K562 (cell line): Measurements from ENCODE around the gene DDX50. TPM values are rescaled to one million over a fixed set of nuclear protein-coding genes. Genes with fewer than 3 reads are reported as not detected.

Experiments
- BACH1 ChIP-seq: fragments of 200-800 bp; sonication (Bioruptor generic); IDR thresholded peaks from 2 replicates; pipeline ENCODE4 v1.6.1; 2016; ENCODE audit warnings: missing genetic modification characterization, missing compliant biosample characterization
- CREB1 ChIP-seq, 2 experiments: sonication (generic) in 1 of 2; formaldehyde crosslinking in 1 of 2; IDR thresholded peaks; 2 replicates each; pipeline versions ENCODE4 v1.6.1 to v1.8.0; 2012 to 2022; ENCODE audit warnings: inconsistent platforms in 1 of 2, mild to moderate bottlenecking in 1 of 2, missing genetic modification reagents in 1 of 2, moderate library complexity in 1 of 2
- EHMT2 ChIP-seq: fragments of 450-650 bp; IDR thresholded peaks from 2 replicates; pipeline ENCODE4 v1.6.1; 2018; ENCODE audit warnings: antibody characterized with exemption
- ELF2 ChIP-seq: fragments of 250-450 bp; sonication (Bioruptor Pico); IDR thresholded peaks from 2 replicates; pipeline ENCODE4 v1.5.0; 2021; ENCODE audit warnings: mild to moderate bottlenecking
- FOXA3 ChIP-seq, 2 experiments: fragments of 450-650 bp in 1 of 2; sonication (generic) in 1 of 2; formaldehyde crosslinking; IDR thresholded peaks in 1 of 2; conservative IDR thresholded peaks in 1 of 2; 2 replicates each; pipeline versions ENCODE4 v1.4.0 to v1.8.0; 2020 to 2022; ENCODE audit warnings: mild to moderate bottlenecking in 2 of 2, missing genetic modification reagents in 1 of 2
- HDGF ChIP-seq: fragments of 450-650 bp; IDR thresholded peaks from 2 replicates; pipeline ENCODE4 v1.6.1; 2016
- JUND ChIP-seq, 2 experiments: IDR thresholded peaks; 2 replicates in 1 of 2; 3 replicates in 1 of 2; pipeline ENCODE4 v1.6.1; 2011; ENCODE audit warnings: borderline replicate concordance in 2 of 2, low read depth in 2 of 2, low read length in 2 of 2, improper control_type of control experiment in 1 of 2, missing biosample characterization in 1 of 2, missing genetic modification characterization in 1 of 2, missing genetic modification reagents in 1 of 2
- KDM2B ChIP-seq: fragments of 250-450 bp; sonication (Bioruptor Pico); IDR thresholded peaks from 2 replicates; pipeline ENCODE4 v1.8.0; 2021; ENCODE audit warnings: mild to moderate bottlenecking, moderate library complexity
- KDM5B ChIP-seq: fragments of 200-600 bp; sonication (generic); IDR thresholded peaks from 2 replicates; pipeline ENCODE4 v1.6.1; 2012; ENCODE audit warnings: low read depth, mild to moderate bottlenecking, moderate library complexity, low read length, control low read depth, inconsistent platforms; ENCODE audit not compliant: insufficient replicate concordance
- KLF1 ChIP-seq: fragments of 450-650 bp; IDR thresholded peaks from 2 replicates; pipeline ENCODE4 v1.6.1; 2016; ENCODE audit warnings: missing genetic modification characterization, missing compliant biosample characterization
- KLF16 ChIP-seq: IDR thresholded peaks from 2 replicates; pipeline ENCODE4 v1.6.1; 2016; ENCODE audit warnings: antibody characterized with exemption
- MAFG ChIP-seq: fragments of 450-650 bp; conservative IDR thresholded peaks from 2 replicates; pipeline ENCODE4 v1.6.1; 2016; ENCODE audit warnings: missing genetic modification characterization, missing compliant biosample characterization
- MAFK ChIP-seq: IDR thresholded peaks from 2 replicates; pipeline ENCODE4 v1.6.1; 2011; ENCODE audit warnings: low read length, improper control_type of control experiment
- NFRKB ChIP-seq: fragments of 450-650 bp; IDR thresholded peaks from 2 replicates; pipeline ENCODE4 v1.6.1; 2016; ENCODE audit warnings: low read depth
- OTX1 ChIP-seq: fragments of 450-650 bp; formaldehyde crosslinking; IDR thresholded peaks from 2 replicates; pipeline ENCODE4 v1.4.0; 2022; ENCODE audit warnings: mild to moderate bottlenecking
- PHF20 ChIP-seq: fragments of 450-650 bp; IDR thresholded peaks from 2 replicates; pipeline ENCODE4 v1.6.1; 2018; ENCODE audit not compliant: partially characterized antibody
- PHTF2 ChIP-seq: fragments of 250-450 bp; sonication (Bioruptor Pico); IDR thresholded peaks from 2 replicates; pipeline ENCODE4 v1.5.0; 2021; ENCODE audit warnings: mild to moderate bottlenecking
- SRSF3 ChIP-seq: fragments of 200-400 bp; formaldehyde crosslinking; IDR thresholded peaks from 2 replicates; pipeline ENCODE4 v1.6.1; 2016; ENCODE audit warnings: mild to moderate bottlenecking, low read length, moderate library complexity; ENCODE audit not compliant: insufficient read depth
- ZNF263 ChIP-seq: sonication (generic); formaldehyde crosslinking; IDR thresholded peaks from 2 replicates; pipeline ENCODE4 v1.8.0; 2022; ENCODE audit warnings: mild to moderate bottlenecking, missing genetic modification reagents, borderline replicate concordance
- ZNF384 ChIP-seq: IDR thresholded peaks from 2 replicates; pipeline ENCODE4 v1.6.1; 2012; ENCODE audit warnings: low read depth, low read length, improper control_type of control experiment
- ZNF408 ChIP-seq: fragments of 250-450 bp; sonication (Bioruptor Pico); IDR thresholded peaks from 2 replicates; pipeline ENCODE4 v1.4.0; 2020; ENCODE audit warnings: low read depth, mild to moderate bottlenecking, moderate library complexity
- ZNF583 ChIP-seq: fragments of 250-450 bp; sonication (Bioruptor Pico); IDR thresholded peaks from 2 replicates; pipeline ENCODE4 v1.4.0; 2020
- ZNF740 ChIP-seq, 3 experiments: fragments of 200-800 bp in 1 of 3; sonication (Bioruptor generic) in 1 of 3; sonication (generic) in 1 of 3; formaldehyde crosslinking in 1 of 3; IDR thresholded peaks; 2 replicates each; pipeline versions ENCODE4 v1.6.1 to v1.8.0; 2016 to 2022; ENCODE audit warnings: mild to moderate bottlenecking in 2 of 3, missing compliant biosample characterization in 2 of 3, missing genetic modification characterization in 2 of 3, missing genetic modification reagents in 1 of 3
- ZNF766 ChIP-seq: fragments of 200-800 bp; sonication (Bioruptor generic); conservative IDR thresholded peaks from 2 replicates; pipeline ENCODE4 v1.6.1; 2016; ENCODE audit warnings: missing genetic modification characterization, missing compliant biosample characterization
- polyA plus RNA-seq, 8 experiments: library from polyadenylated mRNA; depleted of rRNA in 4 of 8; stranded (reverse) in 5 of 8; unstranded in 3 of 8; fragments of >200 nt; fragmentation: Nextera tagmentation in 2 of 8; fragmentation: Illumina TruSeq in 1 of 8; extraction: Ambion mirVana in 2 of 8; extraction: Trizol in 1 of 8; gene quantifications; 2 replicates each; pipeline versions ENCODE4 v1.2.1 to v1.2.3, GENCODE V29; 2011 to 2014; ENCODE audit warnings: inconsistent platforms in 1 of 8, missing spikeins in 1 of 8
- total RNA-seq, 7 experiments: library from RNA; depleted of rRNA in 6 of 7; stranded (reverse); fragments of >200 nt in 6 of 7; fragmentation: Illumina TruSeq in 2 of 7; extraction: Trizol in 2 of 7; gene quantifications; 2 replicates each; pipeline versions ENCODE4 v1.2.1 to v1.2.3, GENCODE V29; 2011 to 2021; ENCODE audit warnings: low replicate concordance in 1 of 7
- TF ChIP-seq, protein P1 (sequence below): fragments of 450-650 bp; IDR thresholded peaks from 2 replicates; pipeline ENCODE4 v1.6.1; 2016
- TF ChIP-seq, protein P2 (sequence below): fragments of 250-450 bp; sonication (Bioruptor Pico); IDR thresholded peaks from 2 replicates; pipeline ENCODE4 v1.5.0; 2020; ENCODE audit warnings: mild to moderate bottlenecking

DDX50 gene
- total and polyA plus RNA-seq, 9 of the 15 experiments (the other 6 are each of a cell fraction or from before 2014, with no cell fraction given): 36.7 to 86.8 (median 57.4) TPM

DNA sequence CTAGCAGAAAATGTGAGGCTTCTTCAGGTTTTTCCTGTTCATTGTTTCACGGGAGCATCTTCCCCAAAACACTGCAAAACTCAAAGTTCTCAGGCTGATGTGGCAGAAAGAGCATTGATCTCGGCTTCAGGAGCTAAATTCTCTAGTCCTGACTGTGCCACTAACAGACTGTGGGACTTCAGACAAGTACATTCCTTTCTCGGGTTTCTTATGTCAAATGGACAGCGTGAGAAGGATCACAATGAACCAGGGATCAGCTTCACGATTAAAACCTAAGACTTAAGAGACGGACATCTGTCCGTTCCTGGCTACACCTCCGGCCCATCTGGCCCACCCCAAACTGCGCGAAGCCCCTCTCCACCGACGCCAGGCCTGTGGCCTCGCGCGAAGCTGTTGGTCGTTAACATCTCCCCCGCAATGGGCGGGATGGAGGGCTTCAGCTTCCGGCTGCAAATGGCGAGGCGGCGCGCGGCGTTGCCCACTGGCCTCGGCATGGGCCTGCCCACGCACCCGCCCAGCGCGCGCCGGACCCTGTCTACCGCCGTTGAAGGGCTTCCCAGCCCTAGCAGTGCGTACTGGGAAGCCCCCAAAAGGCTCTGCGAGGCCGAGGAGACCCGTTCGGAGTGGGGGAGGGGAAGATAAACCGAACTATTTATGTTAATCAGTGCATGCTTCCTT lies 549 bp upstream of the DDX50 start (continued):
- TF ChIP-seq ZNF740 (CRISPR knock-in tag; IDR thresholded peaks at IDR 0.05) (0 out of 2 replicates have a peak, but pooled peaks have one; percentile 53), ZNF740 (tag; IDR thresholded peaks at IDR 0.05) (no peak; a peak in 2 of 4 replicates), ZNF766 (peak; percentile 92), ZNF408 (CRISPR knock-in tag) (no peak), MAFG (tag) (no peak), OTX1 (CRISPR knock-in tag) (no peak), CREB1 (IDR thresholded peaks at IDR 0.05) (no peak), CREB1 (CRISPR knock-in tag; IDR thresholded peaks at IDR 0.05) (no peak), MAFK (no peak), ZNF583 (no peak), ZNF263 (0 out of 2 replicates have a peak, but pooled peaks have one; percentile 22), HDGF (0 out of 2 replicates have a peak, but pooled peaks have one; percentile 37), ELF2 (CRISPR knock-in tag) (peak; percentile 76), NFRKB (no peak; the same call in none of the 2 replicates), BACH1 (tag) (no peak), PHTF2 (CRISPR knock-in tag) (no peak), PHF20 (peak; percentile 90), SRSF3 (0 out of 2 replicates have a peak, but pooled peaks have one; percentile 80), JUND (IDR thresholded peaks at IDR 0.05; ENCODE audit: borderline replicate concordance, low read depth, low read length) (0 out of 2 replicates have a peak, but pooled peaks have one; percentile 21), JUND (tag; IDR thresholded peaks at IDR 0.05; ENCODE audit: borderline replicate concordance, low read depth, low read length) (no peak), KDM5B (peak; percentile 61), KLF16 (no peak), KDM2B (CRISPR knock-in tag) (peak; percentile 81; the same call in 1 of the 2 replicates), KLF1 (tag) (peak; percentile 81), EHMT2 (peak; percentile 78), ZNF384 (0 out of 2 replicates have a peak, but pooled peaks have one; percentile 46), FOXA3 (CRISPR knock-in tag; conservative IDR thresholded peaks at IDR 0.05 in 1 of 2, IDR thresholded peaks at IDR 0.05 in 1 of 2) (peak in 1 of 2 experiments; percentile 80; a peak in 2 of 4 replicates)
- TF ChIP-seq, protein P1, sequence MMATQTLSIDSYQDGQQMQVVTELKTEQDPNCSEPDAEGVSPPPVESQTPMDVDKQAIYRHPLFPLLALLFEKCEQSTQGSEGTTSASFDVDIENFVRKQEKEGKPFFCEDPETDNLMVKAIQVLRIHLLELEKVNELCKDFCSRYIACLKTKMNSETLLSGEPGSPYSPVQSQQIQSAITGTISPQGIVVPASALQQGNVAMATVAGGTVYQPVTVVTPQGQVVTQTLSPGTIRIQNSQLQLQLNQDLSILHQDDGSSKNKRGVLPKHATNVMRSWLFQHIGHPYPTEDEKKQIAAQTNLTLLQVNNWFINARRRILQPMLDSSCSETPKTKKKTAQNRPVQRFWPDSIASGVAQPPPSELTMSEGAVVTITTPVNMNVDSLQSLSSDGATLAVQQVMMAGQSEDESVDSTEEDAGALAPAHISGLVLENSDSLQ: no peak
- TF ChIP-seq, protein P2, sequence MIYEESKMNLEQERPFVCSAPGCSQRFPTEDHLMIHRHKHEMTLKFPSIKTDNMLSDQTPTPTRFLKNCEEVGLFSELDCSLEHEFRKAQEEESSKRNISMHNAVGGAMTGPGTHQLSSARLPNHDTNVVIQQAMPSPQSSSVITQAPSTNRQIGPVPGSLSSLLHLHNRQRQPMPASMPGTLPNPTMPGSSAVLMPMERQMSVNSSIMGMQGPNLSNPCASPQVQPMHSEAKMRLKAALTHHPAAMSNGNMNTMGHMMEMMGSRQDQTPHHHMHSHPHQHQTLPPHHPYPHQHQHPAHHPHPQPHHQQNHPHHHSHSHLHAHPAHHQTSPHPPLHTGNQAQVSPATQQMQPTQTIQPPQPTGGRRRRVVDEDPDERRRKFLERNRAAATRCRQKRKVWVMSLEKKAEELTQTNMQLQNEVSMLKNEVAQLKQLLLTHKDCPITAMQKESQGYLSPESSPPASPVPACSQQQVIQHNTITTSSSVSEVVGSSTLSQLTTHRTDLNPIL (CRISPR knock-in tag): 0 out of 2 replicates have a peak, but pooled peaks have one; percentile 41
